ENCODE data around the gene ANP32B.
A peak's percentile ranks its signal among the peaks of the same experiment; 100 is the strongest.
"Not testable (repeated sequence)": the region's sequence is repeated elsewhere in the genome, so short reads cannot be mapped to it uniquely, and the experiment has no call there.

Gene ANP32B

DNA sequence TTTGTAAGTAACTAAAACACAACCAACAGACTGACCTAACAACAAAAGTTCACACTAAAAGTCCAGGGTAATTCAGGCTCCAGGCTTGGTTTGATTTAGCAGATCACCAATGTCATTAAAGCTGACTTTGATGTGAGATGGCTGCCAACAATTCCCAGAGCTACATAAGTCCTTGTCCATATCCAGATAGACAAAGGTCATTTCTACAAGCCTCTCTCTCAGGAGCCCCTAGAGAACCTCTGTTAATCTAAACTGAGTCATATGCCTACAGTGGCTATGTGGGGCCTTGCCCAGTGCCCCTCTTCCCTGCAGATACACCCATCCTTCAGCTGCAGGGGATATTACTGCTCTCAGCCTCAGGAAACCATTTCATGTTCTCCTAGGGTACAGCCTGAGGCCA lies 18.2 kb upstream of the ANP32B start:
- DNase-seq: no peak

DNA sequence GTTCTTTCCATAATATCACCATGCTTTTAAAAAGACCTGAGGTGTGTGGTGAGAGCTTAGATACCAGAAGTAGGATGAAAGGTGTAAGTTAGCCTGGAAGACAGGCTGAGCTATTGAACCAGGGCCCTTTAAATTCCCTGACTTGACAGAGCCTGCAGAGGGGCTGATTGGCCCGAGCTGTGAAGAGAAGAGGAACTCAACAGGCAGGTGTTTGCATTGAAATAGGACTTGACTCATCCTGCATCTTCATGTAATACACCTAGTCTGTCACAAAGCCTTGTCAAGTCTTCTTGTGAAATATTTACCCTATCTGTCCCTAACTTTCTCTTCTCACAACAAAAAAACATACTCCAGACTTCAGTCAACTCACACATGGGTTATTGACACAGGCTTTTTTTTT lies 16.6 kb upstream of the ANP32B start:
- no peak for DNase-seq

GRCh38 chr9:97969014-97969413 lies 14.1 kb upstream of the ANP32B start:
- DNase-seq: no peak

- DNase-seq: no peak
These were observed 13.0 kb upstream of the ANP32B start for GRCh38 chr9:97970165-97970564.

DNA sequence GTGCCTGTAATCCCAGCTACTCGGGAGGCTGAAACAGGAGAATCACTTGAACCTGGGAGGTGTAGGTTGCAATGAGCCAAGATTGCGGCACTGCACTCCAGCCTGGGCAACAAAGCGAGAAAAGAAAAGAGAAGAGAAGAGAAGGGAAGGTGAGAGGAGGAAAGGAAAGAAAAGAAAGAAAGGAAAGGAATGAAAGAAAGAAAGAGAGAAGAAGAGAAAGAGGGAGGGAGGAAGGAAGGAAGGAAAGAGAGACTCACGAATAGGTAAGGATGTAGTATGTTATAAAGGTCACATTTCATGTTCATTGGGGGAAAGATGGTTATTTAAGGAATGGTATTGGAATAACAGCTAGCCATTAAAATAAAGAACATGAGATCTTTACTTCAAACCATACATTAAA lies 10.4 kb upstream of the ANP32B start:
- DNase-seq: no peak

- no peak for DNase-seq
These were observed 7.8 kb upstream of the ANP32B start for GRCh38 chr9:97975376-97975775.

DNA sequence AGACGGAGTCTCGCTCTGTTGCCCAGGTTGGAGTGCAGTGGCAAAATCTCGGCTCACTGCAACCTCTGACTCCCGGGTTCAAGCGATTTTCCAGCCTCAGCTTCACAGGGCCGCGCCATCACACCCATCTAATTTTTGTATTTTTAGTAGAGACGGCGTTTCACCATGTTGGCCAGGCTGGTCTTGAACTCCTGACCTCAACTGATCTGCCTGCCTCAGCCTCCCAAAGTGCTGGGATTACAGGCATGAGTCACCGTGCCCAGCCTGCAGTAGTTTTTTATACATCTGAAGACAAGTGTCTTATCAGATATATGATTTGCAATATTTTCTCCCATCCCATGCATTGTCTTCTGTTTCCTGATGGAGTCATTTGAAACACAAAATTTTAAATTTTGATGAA lies 6.5 kb upstream of the ANP32B start:
- not testable (repeated sequence) for DNase-seq

GRCh38 chr9:97978371-97979130 lies 4.6 kb upstream of the ANP32B start:
- DNase-seq: no peak

GRCh38 chr9:97979788-97980478 lies 3.2 kb upstream of the ANP32B start:
- DNase-seq: no peak

DNA sequence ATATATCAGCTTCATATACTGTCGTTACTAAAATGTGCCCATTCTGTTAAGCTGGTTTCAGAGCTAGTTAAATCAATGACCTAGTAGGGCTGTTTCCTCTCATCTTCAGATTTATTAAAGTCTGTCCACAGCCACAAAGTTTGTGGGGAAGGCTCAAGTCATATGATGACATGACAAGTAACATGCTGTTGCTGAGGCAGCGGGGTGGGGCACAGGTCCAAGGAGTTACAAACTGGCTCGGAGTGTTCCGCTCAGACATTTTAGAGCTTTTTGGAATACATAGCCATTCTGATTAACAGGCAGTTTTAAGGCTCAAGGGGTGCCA lies 2.7 kb upstream of the ANP32B start:
- no peak for DNase-seq

GRCh38 chr9:97980918-97981845 lies 2.0 kb upstream of the ANP32B start:
- no peak for DNase-seq

- DNase-seq: no peak
These were observed 1.1 kb upstream of the ANP32B start for GRCh38 chr9:97981846-97982682.

GRCh38 chr9:97983589-97984187 lies 547 bp downstream of the ANP32B start:
- peak; percentile 16 for DNase-seq

DNA sequence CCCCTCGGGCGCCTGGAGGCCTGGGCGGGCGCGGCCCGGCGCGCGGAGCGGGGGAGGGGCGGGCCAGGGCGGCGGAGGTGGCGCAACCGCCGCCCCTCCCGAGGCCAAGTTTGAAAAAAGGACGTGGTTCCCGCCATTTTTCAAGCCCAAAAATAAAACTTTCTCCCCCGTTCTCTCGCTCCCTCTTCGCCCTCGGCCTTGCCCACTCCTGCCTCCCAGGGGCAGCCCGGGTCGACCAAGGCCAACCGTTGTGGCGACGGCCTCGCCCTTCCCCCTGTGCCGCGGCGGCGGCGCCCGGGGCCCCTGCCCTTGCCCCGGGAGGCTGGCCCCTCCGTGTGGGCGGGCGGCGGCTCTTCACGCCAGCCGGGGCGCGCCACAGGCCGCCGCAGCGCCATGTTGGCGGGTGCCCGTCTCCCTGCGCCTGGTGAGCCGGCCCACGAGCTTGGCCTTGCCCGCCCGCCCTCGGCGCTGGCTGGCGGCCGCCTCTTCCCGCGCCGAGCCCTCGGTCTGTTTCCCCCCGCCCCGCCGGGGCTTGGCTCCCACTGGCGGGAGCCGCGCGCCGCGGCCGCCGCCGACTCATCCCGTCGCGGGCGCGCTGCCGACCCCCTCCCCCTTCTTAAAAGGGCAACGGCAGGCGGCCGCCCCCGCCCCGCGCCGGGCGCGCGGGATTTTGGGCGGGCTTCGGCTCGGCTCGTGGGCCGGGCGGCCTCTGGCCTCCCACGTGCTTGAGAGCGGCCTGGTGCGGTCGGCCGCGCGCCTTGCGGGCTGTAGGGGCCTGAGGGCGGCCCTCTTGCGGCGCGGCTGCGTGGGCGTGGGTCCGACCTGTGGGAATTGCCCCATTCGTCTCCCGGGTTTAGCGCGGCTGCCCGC lies 1.3 kb downstream of the ANP32B start:
- DNase-seq: peak; percentile 57

- DNase-seq: no peak
These were observed 2.1 kb downstream of the ANP32B start for GRCh38 chr9:97985058-97985861.

DNA sequence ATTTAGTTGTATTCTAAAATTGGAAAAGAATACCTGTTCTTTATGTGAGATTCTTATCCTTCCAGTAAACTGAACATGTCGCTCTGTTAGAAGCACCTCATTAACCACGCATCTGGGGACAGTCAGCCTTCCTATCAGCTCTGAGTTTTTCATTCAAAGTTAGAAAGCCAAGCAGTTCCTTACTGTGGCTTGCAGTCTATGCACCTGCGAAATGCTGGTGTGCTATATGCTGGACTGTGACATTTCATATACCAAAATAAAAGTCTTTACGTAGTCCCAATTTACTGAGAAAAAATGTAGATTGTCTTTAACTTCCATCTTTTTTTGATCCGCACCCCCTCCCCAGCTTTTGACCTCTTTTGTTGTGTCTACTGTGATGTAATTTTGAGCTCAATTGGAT lies 4.3 kb downstream of the ANP32B start:
- DNase-seq: no peak

DNA sequence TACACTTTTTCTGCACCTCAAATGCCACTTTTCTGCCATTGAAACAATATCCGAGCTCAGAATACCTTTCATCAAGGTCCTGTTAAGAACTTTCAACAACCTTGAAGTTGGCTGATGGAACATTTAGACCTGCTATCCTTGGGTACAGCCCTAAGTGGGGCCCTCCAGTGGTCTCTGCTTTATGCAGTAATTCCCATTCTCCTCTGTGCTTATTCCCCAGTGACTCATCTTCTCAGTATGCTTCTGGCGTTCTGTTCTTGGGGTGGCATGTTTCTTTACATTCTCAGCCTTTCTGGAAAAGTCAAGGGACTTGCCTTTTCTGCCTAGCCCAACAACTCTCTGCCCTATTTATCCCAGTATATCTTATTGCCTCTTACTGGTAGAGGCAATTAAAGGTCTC lies 7.1 kb downstream of the ANP32B start:
- no peak for DNase-seq

DNA sequence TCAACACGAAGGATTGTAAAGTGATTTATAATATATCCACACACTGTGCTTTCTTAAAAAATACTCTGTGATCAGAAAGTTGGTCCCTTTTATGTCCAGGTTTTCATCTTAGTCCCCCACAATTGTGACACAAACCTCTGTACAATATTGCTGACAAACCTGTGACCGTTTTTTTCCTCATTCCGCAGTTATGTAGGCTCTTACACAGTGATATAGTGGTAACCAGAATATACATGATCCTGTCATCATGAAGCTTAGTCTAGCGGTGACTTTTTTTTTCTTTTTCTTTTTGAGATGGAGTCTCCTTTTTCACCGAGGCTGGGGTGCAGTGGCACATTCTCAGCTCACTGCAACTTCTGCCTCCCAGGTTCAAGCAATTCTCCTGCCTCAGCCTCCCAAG lies 8.7 kb downstream of the ANP32B start:
- DNase-seq: no peak

- DNase-seq: no peak
These were observed 9.1 kb downstream of the ANP32B start for GRCh38 chr9:97992219-97992618.

- DNase-seq: no peak
These were observed 9.9 kb downstream of the ANP32B start for GRCh38 chr9:97993000-97993399.
